Stimulated activated CD8-positive, alpha-beta memory T cell treated with anti-CD3 and anti-CD28 coated beads, Interleukin-4, amount 100 ng/mL, for 24 hours (primary cell): ENCODE data around the gene TPM3.
"Not testable (repeated sequence)": the region's sequence is repeated elsewhere in the genome, so short reads cannot be mapped to it uniquely, and the experiment has no call there.

Experiments
- DNase-seq: peaks from one replicate; pipeline ENCODE4 v3.0.0-alpha.2; 2020; ENCODE audit warnings: low read depth

TPM3 gene

DNA sequence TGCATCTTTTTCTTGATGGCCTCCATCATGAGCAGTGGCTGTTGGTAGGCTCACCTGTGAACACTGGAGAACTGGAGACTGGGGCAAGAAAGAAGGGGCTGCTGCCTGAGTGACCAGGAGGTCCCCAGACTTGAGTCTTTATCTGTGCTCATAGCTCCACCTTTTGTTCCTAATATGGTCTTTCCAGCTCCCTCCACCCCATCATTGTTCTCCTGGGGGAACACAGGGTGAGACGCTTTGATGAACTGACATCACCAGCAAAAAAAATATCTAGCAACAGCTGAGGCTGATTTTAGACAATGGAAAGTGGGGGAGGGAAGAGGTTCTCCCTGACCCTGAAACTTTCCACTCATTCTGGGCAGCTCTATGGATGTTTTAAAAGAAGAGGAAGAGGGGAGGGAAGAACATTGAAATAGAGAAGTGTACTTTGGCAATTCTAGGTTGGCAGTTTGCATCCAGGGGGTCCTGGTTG lies at the start of gene TPM3:
Gene TPM3 (minus strand): TSS at position 111 of the 472 bp plus-strand sequence. CDS start 82 bp downstream, at position 29.
- no peak for DNase-seq

DNA sequence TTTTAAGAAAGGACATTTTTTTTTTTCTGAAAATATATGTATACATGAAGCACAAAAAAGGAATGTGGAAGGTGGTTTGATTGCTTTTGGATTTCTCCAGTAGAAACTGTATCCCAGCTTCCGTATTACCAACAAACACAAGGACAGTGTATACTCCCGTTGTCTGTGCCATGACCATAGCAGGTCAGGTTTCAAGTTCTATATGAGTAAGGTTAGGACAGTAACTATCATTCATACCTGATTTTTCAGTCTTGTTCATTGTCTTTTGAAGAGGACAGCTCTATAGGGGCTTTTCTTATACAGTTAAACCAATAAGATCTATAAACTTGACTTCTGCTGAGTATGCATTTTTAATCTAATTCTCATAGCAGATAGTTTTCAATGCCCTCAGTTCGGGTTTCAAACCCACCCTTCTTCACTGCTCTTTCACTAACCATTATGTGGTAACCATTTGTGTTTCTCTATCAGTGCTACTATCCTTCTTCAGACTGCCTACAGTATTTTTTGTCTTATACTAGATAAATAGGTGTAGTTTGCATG lies 48.5 kb upstream of the TPM3 start:
- no peak for DNase-seq

DNA sequence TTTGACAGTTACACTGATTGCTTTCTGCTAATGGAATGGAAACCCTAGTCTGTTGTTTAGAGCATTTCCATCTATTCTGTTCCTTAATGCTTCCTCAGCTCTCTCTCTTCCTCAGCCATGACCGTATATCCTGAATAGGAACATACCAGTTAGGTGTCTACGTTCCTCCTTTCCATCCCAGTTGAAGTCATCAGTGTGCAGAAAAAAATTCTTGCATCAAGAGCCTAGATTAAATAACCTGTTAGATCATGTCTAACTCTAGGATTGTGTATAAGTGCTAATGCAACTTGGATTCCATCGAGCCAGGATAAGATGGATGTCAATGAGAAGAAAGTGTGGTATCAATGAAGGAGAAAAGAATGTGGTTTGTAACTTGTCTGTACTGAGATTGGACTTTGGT lies 47.6 kb upstream of the TPM3 start:
- no peak for DNase-seq

DNA sequence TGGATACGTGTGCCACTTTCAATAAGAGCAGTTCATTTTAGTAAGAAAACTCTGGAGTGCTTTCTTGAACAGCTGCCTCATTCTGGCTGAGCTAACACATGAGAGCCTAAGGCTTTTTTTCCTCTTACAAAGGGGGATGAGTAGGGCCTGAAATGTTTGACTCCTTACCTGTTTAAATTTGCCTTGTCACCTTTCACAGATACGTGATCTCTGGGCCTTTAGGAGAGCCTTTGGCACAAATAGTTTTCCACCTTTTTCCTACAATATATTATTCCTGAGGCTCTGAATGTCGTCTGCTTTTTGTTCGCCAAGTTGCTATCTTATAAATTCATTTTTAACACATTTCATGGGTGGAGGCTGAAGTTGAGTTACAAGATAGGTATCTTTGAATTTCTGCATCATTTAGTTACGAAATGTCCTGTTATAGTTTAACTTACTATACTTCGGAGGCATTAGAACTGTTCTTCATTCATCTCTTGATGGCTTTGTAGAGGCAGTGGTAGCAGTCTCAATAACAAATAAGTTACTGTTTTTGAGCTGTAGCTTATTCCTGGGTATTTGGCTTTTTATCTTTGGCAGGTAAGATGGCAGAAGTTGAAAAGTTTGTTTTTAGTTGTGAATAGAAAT lies 46.1 kb upstream of the TPM3 start:
- no peak for DNase-seq

DNA sequence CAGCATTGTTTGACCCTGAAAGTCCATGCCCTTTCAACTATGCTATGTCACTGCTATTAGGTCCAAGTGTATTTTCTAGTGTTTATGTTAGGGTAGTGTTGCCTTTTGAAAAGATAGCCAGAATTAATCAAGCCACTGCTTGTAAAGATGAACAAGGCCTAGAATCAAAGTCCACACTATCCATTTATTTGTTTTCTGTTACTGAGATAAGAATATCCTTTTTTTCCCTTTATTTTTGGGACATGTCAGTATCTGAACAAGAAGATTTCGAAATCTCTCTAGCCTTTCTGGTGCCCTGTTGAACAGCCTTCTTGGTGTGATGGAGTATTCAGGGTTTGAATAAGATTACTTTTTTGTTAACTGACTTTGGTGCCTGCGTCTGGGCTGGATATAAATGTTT lies 45.5 kb upstream of the TPM3 start:
- DNase-seq: no peak

DNA sequence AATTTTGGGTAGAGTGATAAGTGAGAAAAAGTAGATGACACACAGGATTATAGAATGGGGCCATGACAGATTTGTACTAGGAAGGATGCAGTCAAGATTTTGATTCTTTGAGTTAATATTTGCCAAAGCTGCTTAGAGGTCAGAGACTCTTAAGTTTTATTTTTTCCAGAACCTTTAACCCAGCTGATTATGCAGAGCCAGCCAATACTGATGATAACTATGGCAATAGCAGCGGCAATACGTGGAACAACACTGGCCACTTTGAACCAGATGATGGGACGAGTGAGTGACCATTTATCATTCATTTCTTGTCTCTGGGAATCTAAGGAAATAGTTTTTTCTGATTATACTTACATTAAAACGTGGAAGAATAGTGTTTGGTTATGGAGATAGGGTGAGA lies 45.0 kb upstream of the TPM3 start:
- no peak for DNase-seq

DNA sequence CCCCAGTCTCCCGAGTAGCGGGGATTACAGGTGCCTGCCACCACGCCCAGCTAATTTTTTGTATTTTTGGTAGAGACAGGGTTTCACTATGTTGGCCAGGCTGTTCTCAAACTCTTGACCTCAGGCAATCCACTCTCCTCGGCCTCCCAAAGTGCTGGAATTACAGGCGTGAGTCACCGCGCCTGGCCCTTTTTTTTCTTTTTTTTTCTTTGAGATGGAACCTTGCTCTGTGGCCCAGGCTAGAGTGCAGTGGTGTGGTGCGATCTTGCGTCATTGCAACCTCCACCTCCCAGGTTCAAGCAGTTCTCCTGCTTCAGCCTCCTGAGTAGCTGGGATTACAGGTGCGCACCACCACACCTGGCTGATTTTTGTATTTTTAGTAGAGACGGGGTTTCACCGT lies 41.2 kb upstream of the TPM3 start:
- not testable (repeated sequence) for DNase-seq

DNA sequence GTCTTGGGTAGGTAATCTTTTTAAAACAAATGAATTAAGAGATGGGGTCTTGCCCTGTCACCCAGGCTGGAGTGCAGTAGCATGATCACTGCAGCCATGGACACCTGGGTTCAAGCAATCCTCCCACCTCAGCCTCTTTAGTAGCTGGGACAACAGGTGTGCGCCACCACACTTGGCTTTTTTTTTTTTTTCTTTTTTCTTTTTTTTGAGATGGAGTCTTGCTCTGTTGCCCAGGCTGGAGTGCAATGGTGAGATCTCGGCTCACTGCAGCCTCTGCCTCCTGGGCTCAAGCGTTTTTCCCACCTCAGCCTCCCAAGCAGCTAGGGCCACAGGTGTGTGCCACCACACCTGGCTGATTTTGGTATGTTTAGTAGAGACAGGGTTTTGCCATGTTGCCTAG lies 39.2 kb upstream of the TPM3 start:
- not testable (repeated sequence) for DNase-seq

DNA sequence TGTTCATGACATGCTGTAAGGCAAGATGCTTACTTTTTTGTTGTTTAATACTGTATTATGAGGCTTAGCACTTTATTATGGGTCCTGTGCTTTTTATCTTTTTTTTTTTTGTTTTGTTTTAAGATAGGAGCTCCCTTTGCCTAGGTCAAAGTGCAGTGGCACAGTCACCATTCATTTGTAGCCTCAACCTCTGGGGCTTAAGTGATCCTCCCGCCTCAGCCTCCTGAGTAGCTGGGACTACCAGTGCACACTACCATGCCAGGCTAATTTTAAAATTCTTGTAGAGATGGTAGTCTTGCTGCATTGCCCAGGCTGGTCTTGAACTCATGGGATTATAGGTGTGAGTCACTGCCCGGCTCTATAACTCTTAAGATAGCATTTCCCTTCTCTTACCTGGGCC lies 33.5 kb upstream of the TPM3 start:
- DNase-seq: no peak

DNA sequence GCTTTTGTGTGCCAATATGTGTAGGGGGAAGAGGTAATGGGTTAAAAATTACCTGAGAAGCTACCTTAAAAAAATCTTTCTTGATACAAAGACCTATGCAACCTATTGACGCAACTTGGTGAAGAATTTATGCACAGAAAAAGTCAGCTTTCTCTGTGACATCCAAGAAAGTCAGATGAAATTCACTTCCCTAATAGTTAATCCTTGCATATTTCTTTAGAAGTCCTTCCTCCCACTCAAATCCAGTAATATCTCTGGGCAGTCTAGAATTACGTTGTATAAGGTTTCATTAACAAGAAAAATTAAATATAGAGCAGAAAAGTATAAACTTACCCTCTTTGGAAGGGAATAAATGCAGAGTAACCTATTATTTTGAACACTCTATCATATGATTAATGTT lies 31.7 kb upstream of the TPM3 start:
- no peak for DNase-seq

DNA sequence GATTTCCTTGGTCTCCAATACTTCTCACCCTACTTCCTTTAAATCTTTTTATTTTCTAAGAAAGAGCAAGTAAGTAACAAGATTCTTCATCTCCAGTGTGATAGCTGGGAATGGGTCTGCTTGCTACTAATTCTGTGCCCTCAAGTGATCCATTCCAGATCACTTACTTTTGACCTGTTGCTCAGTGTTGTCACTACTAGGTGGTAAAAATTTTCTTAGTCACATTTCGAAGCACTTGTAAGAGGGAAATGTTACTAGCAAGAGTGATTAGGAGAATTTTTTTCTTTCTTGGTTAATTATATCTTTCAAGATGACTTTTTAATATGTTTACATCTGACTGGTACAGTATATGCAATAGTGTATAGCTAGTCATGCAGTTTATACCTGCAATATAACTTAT lies 31.0 kb upstream of the TPM3 start:
- DNase-seq: no peak

DNA sequence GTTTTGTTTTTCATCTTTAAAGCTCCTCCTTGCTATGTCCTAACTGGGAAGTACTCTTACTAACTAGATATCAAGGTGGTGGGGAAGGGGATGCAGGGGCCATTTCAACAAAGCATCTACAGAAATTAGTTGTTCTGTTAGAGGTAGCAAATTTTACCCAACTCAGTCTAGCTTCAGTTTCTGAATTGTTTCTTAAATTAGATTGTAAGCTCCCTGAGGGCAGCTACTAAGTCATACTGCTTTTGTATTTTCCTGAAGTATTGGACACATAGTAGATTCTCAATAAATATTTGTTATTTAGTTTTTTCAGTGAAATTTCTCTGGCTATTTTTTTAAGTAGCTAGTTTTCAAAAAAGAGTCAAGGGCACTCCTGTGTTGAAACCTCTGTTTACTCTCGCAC lies 30.6 kb upstream of the TPM3 start:
- DNase-seq: no peak

DNA sequence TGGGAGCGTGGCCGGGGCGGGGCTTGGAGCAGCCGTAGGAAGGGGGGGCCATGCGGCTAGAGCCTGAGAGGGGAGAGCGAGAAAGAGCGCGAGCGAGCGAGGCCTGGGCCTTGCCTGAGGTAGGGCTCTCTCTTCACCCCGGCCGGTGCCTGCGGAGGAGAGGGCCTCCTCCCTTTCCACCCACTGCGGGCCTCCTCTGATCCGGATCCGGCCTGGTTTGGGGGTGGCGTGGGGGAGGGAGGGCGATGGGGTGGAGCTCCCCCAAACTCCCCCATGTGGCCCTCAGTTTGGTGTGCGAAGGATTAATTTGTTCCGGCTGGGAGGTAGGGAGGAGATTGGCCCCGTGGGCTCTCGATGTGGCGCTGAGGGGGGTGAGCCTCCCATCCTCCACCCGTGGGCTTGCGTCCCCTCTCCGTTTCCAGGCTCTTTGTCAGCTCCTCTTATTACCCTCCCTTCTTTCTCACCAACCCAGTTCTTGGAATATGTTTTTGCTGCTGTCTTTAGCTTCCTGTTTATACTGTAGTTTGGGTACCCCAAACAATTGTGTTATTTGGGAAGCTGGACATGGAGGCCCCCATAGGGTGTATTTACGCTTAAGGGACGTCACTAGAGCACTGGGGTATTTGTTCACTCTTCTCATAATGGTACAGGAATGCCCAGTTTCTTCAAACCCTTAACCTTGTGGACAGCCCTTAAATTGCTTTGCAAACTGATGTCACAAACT lies 29.5 kb upstream of the TPM3 start:
- peak; percentile 52 for DNase-seq

DNA sequence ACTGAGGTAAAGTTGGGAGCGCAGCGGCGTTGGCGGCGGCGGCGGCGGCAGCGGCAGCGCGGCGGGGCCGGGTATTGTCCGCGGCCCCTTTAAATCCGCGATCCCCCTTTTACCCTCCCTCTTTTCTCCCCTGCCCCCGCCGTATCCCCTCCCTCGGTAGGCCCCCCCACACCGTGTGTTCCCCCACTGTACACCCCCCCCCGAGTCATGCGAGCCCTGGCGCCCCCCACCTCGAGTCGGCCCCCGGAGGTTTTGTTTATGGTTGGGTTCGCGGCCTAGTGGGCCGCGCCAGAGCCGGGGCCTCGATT lies 29.0 kb upstream of the TPM3 start:
- no peak for DNase-seq

DNA sequence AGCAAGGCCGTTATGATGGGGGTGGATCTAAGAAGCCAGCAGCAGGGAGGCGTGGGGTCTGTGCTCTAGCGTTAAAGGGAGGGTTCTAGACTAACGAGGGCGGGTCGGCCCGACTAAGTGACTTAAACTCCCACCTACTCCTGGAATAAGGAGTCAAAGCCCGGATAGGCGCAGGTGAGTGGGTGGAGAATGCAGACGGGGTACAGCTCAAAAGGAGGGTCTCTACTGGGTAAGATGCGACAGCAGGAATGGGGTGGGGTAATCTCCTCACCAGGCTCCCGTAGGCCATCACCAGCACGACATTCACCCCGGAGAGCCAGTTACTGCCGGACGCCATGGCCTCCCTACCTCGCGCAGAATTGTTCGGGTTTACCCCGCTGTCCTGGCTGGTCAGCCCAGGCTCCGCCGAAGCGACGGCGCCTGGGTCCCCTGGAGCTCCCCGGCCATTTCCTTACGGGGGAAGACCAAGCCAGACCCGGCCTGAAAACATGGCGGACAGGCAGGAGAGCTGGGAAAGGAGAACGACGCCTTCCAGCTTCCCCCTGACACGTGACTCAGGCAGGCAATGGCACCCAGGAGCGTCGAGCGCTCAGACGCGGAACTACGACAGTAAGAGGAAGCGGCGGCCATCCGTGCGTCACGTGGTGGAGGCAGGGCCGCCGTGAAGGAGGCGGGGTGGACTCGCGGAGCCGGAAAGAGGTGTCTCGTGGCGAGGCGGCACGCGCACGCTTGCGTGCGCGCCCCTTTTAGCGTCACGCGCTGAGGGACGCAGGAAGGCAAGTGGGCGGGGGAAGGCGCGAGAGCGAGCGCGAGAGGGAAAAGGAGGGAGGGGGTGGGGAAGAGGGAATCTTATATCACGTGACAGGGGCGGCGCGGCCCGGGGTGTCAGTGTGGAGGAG lies 28.4 kb upstream of the TPM3 start, which contains the start of gene UBAP2L:
Gene UBAP2L (plus strand): TSS at position 885 of the 899 bp plus-strand sequence. CDS start 4,169 bp downstream, outside the sequence.
- peak; percentile 98 for DNase-seq

DNA sequence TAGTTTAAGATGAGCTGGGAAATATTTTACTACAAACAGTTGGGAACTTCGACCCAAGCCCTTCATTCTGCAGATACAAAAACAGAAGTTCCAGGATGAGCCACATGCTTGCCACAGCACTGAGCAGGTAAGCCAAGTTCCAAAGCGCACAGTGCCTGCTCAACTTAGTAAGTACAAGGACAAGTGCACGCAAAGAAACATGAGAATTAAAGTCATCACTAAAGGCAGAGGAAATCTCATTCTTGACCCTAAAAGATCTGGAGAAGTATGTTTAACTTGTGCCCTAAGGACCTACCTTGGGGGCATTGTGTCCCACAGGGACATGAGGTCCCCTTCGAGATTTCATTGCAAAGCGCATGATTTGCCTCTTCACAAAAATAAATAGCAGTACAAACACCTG lies 27.6 kb upstream of the TPM3 start:
- DNase-seq: no peak

DNA sequence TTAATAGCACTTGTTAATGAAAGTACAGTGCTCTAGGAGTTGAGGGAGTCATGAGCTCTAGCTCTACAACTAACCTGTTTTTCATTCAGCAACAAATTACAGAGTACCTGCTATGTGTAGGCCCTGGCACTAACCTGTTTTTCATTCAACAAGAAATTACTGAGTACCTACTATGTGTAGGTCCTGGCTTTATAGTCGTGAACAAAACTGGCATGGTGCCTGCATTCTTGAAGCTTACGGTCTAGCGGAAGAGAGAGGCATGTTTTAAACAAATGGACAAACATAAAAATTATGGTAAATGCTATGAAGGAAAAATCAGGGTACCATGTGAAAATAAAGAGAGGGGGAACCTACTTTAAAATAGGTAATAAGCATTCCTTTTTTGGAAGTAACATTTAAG lies 26.6 kb upstream of the TPM3 start:
- no peak for DNase-seq

DNA sequence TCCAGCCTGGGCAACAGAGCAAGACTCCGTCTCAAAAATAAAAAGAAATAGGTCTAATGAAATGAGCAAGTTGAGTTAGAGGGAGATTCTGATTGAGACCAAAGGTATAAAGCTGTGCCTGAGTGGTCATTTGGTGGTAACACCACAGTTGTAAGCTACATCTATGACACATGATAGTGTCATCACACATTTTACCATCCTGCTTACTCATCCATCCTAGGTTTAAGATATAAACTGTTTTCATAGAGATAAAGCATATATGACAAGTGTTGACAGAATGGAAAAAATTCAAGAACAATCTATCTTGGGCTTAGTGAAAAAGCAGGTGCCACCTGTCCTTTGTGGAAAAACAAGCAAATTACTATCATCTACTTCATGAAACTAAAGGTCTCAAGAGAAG lies 21.4 kb upstream of the TPM3 start:
- DNase-seq: no peak

DNA sequence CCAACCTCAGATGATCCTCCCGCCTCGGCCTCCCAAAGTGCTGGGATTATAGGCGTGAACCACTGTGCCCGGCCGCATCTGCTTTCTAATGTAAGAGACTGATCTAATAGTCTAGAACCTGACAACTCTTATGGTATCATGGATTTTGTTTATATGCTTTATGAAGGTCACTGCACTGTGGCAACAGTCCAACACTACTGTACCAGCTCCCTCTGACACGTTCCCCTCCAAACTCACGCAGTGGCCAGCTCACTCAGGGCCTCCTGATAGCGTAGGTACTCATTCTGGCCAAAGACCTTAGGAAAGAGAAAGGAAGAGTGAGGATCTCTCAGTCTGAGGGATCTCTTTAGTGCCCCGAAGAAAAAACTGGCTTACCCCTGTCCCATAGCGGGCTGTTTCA lies 20.2 kb upstream of the TPM3 start:
- no peak for DNase-seq

DNA sequence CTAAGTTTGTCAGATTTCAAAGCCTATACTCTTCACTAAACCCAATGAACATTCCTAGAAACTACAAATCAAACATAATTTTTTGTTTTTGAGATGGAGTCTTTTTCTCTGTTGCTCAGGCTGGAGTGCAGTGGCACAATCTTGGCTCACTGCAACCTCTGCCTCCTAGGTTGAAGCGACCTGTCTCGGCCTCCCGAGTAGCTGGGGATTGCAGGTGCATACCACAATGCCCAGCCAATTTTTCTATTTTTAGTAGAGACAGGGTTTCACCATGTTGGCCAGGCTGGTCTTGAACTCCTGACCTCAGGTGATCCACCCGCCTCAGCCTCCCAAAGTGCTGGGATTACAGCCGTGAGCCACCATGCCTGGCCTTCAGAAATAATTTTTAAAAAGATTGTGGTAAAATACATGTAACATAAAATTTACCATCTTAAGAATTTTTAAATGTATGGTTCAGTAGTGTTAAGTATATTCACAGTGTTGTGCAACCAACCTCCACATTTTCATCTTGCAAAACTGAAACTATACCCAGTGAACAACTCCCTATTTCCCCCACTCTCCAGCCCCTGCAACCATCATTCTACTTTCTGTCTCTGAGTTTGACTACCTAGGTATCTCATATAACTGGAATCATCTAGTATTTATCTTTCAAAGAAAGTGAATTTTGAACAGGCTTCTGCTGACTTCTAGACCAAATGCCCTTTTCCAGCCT lies 16.9 kb upstream of the TPM3 start:
- no peak for DNase-seq

DNA sequence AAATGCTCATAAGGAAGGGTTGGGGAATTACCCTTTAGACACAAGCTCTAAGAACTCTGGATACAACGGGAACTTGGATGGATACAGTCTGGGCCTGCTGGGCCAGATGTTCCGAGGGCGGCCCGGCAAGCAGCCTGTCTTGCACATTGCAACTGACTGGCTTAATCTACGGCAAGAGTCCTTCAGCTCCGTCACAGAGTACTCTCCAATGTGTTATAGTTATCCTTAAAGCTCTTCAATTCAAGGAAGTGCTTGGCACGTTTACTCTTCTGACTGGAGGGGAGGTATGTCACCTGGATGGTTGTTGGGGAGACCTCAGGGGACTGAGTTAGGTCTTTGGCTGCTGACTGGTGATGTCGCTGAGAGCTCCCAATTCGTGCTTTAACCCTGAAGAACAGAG lies 15.4 kb upstream of the TPM3 start:
- no peak for DNase-seq

DNA sequence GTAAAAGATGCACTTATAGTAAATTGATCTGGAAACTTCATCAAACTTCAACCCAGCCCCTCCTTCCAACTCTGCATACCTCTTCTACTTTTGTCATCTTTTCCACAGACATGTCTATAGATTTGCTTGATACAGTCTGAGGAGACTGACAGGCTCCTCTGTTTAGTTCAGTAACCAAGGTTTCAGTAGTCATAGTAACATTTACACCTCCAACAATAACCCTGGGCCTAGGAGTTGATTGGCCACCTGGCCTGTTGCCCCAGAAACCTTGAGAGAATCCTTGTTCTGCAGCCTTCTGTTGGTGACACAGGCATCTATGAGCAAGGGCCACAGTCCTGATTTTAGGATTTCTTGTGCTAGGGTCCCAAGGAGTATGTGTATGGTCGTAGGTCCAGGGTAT lies 14.3 kb upstream of the TPM3 start, which contains the start of gene CFAP141:
Gene CFAP141 (minus strand): TSS at position 138 of the 400 bp plus-strand sequence. CDS start 26 bp downstream, at position 112.
- DNase-seq: no peak
